H1 (cell line): Measurements from ENCODE around the gene PCDHGB6. TPM values are rescaled to one million over a fixed set of nuclear protein-coding genes. Genes with fewer than 3 reads are reported as not detected.

Experiments used
- CTCF ChIA-PET: fragments of 300-600 bp; sonication (Branson Sonifier 250); formaldehyde crosslinking; loops from one replicate; lab custom pipeline; 2021; ENCODE audit not compliant: partially characterized antibody; lab: Charles Lee
- POLR2A ChIA-PET: fragments of 300-600 bp; sonication (Branson Sonifier 250); formaldehyde crosslinking; loops from one replicate; lab custom pipeline; 2021; ENCODE audit warnings: inconsistent platforms; ENCODE audit not compliant: partially characterized antibody; lab: Charles Lee
- DNase-seq, 2 experiments: peaks; one replicate each; pipeline versions ENCODE4 v3.0.0 to v3.0.0-alpha.2; 2010 to 2022; ENCODE audit warnings: low spot score in 2 of 2, low read depth in 1 of 2, mixed read lengths in 1 of 2
- FAIRE-seq: peaks from 2 replicates; lab custom pipeline; 2011; peaks lifted over from hg19 to GRCh38; lab: Jason Lieb, UNC
- H2AFZ ChIP-seq: 2 replicates; pipeline ENCODE4 v1.8.1; 2012; ENCODE audit warnings: low read length, inconsistent platforms
- H2AK5ac ChIP-seq: 2 replicates; pipeline ENCODE4 v1.6.1; 2013; ENCODE audit warnings: low read depth, low read length
- H2BK120ac ChIP-seq: replicated peaks from 2 replicates; pipeline ENCODE3; 2013; ENCODE audit warnings: low read depth, low read length, inconsistent platforms
- H2BK12ac ChIP-seq: 2 replicates; pipeline ENCODE4 v1.6.1; 2013; ENCODE audit warnings: low read depth, low read length
- H2BK15ac ChIP-seq: 2 replicates; pipeline ENCODE4 v1.6.1; 2013; ENCODE audit warnings: low read length
- H2BK20ac ChIP-seq: 2 replicates; pipeline ENCODE4 v1.6.1; 2013; ENCODE audit warnings: low read length
- H2BK5ac ChIP-seq: 2 replicates; pipeline ENCODE4 v1.6.1; 2013; ENCODE audit warnings: low read depth, low read length
- H3K14ac ChIP-seq: 2 replicates; pipeline ENCODE4 v1.6.1; 2013; ENCODE audit warnings: inconsistent platforms; ENCODE audit not compliant: insufficient read length
- H3K18ac ChIP-seq: 2 replicates; pipeline ENCODE4 v1.6.1; 2013; ENCODE audit warnings: low read length; ENCODE audit errors: extremely low read depth
- H3K23ac ChIP-seq: 2 replicates; pipeline ENCODE4 v1.6.1; 2013; ENCODE audit warnings: inconsistent platforms; ENCODE audit not compliant: insufficient read length
- H3K23me2 ChIP-seq: 2 replicates; pipeline ENCODE4 v1.6.1; 2013; ENCODE audit warnings: low read depth, low read length
- H3K27ac ChIP-seq: 2 replicates; pipeline ENCODE4 v1.6.1; 2011; ENCODE audit warnings: low read depth, low read length, inconsistent platforms
- H3K27me3 ChIP-seq, 4 experiments: replicated peaks in 1 of 4; 1 replicate in 1 of 4; 2 replicates in 3 of 4; pipeline versions ENCODE4 v1.6.1 to v1.8.1; 2011 to 2013; ENCODE audit warnings: low read length in 3 of 4, mild to moderate bottlenecking in 3 of 4, inconsistent platforms in 2 of 4, mixed read lengths in 2 of 4, moderate library complexity in 1 of 4; ENCODE audit not compliant: control insufficient read depth in 3 of 4, insufficient read depth in 3 of 4; ENCODE audit errors: extremely low read depth in 1 of 4
- H3K36me3 ChIP-seq, 4 experiments: 2 replicates each; pipeline versions ENCODE4 v1.6.1 to v1.8.1; 2011 to 2013; ENCODE audit warnings: mild to moderate bottlenecking in 4 of 4, low read length in 3 of 4, moderate library complexity in 2 of 4, control low read depth in 1 of 4, inconsistent platforms in 1 of 4; ENCODE audit not compliant: insufficient read depth in 4 of 4, control insufficient read depth in 2 of 4
- H3K4ac ChIP-seq: replicated peaks from 2 replicates; pipeline ENCODE3; 2013; ENCODE audit warnings: low read length, low read depth, mixed read lengths, inconsistent platforms; ENCODE audit not compliant: insufficient read length
- H3K4me1 ChIP-seq, 4 experiments: replicated peaks in 1 of 4; 1 replicate in 1 of 4; 2 replicates in 3 of 4; pipeline versions ENCODE4 v1.6.1 to v1.8.1; 2011 to 2013; ENCODE audit warnings: low read length in 3 of 4, inconsistent platforms in 2 of 4, mixed read lengths in 1 of 4; ENCODE audit not compliant: insufficient read depth in 4 of 4, control insufficient read depth in 3 of 4
- H3K4me2 ChIP-seq, 2 experiments: 2 replicates each; pipeline versions ENCODE4 v1.6.1 to v1.8.1; 2011 to 2013; ENCODE audit warnings: low read depth in 2 of 2, low read length in 2 of 2, control low read depth in 1 of 2, inconsistent platforms in 1 of 2, mild to moderate bottlenecking in 1 of 2; ENCODE audit not compliant: insufficient read depth in 1 of 2
- H3K4me3 ChIP-seq, 4 experiments: fragments of 200-600, 300-600 bp in 1 of 4; sonication (generic), shearing (Covaris generic), sonication (Bioruptor Twin) in 1 of 4; 2 replicates each; pipeline versions ENCODE4 v1.5.1 to v1.8.1; 2011 to 2016; ENCODE audit warnings: low read length in 4 of 4, low read depth in 3 of 4, control low read depth in 2 of 4, inconsistent platforms in 2 of 4, mild to moderate bottlenecking in 2 of 4, mixed read lengths in 1 of 4, moderate library complexity in 1 of 4; ENCODE audit not compliant: insufficient read depth in 2 of 4; ENCODE audit errors: extremely low read depth in 1 of 4
- H3K56ac ChIP-seq: replicated peaks from 2 replicates; pipeline ENCODE3; 2013; ENCODE audit warnings: low read depth, mild to moderate bottlenecking, mixed read lengths, low read length, inconsistent platforms; ENCODE audit not compliant: insufficient read length
- H3K79me1 ChIP-seq: 2 replicates; pipeline ENCODE4 v1.6.1; 2013; ENCODE audit warnings: low read depth, low read length, control low read depth
- H3K79me2 ChIP-seq, 2 experiments: 2 replicates each; pipeline versions ENCODE4 v1.6.1 to v1.8.1; 2012 to 2013; ENCODE audit warnings: low read length in 2 of 2, mild to moderate bottlenecking in 2 of 2, inconsistent platforms in 1 of 2; ENCODE audit not compliant: insufficient read depth in 2 of 2, control insufficient read depth in 1 of 2
- H3K9ac ChIP-seq, 4 experiments: replicated peaks in 1 of 4; 1 replicate in 1 of 4; 2 replicates in 3 of 4; pipeline versions ENCODE4 v1.6.1 to v1.8.1; 2011 to 2013; ENCODE audit warnings: low read depth in 3 of 4, low read length in 3 of 4, control low read depth in 2 of 4, mild to moderate bottlenecking in 2 of 4, moderate library complexity in 2 of 4, inconsistent platforms in 1 of 4; ENCODE audit errors: extremely low read depth in 1 of 4
- H3K9me3 ChIP-seq, 2 experiments: 2 replicates each; pipeline versions ENCODE4 v1.6.1 to v1.8.1; 2012 to 2013; ENCODE audit warnings: mild to moderate bottlenecking in 2 of 2, moderate library complexity in 2 of 2, control low read depth in 1 of 2, inconsistent platforms in 1 of 2, low read depth in 1 of 2, low read length in 1 of 2, mixed read lengths in 1 of 2; ENCODE audit not compliant: insufficient read depth in 2 of 2
- H4K20me1 ChIP-seq, 2 experiments: replicated peaks in 1 of 2; 2 replicates each; pipeline versions ENCODE3 to v1.8.1; 2011 to 2013; ENCODE audit warnings: inconsistent platforms in 2 of 2, low read length in 2 of 2, mild to moderate bottlenecking in 1 of 2; ENCODE audit not compliant: insufficient read depth in 2 of 2, control insufficient read depth in 1 of 2
- H4K5ac ChIP-seq: 2 replicates; pipeline ENCODE4 v1.6.1; 2013; ENCODE audit warnings: low read length, low read depth, mixed read lengths, inconsistent platforms; ENCODE audit not compliant: insufficient read length
- H4K8ac ChIP-seq: 2 replicates; pipeline ENCODE4 v1.8.0; 2013; ENCODE audit warnings: mild to moderate bottlenecking, moderate library complexity, low read length, inconsistent platforms; ENCODE audit not compliant: insufficient read depth; ENCODE audit errors: extremely low read depth
- H4K91ac ChIP-seq: replicated peaks from 2 replicates; pipeline ENCODE3; 2013; ENCODE audit warnings: low read length, mixed read lengths, inconsistent platforms; ENCODE audit not compliant: insufficient read length
- CBX8 ChIP-seq: fragments of 300-800, 300-1000 bp; sonication (generic); IDR thresholded peaks from 2 replicates; pipeline ENCODE4 v1.7.1; 2016; ENCODE audit warnings: low read depth, low read length, borderline replicate concordance
- EP300 ChIP-seq, 2 experiments: IDR thresholded peaks; 1 replicate in 1 of 2; 2 replicates in 1 of 2; pipeline ENCODE4 v1.6.1; 2011 to 2012; ENCODE audit warnings: low read depth in 2 of 2, low read length in 2 of 2, mild to moderate bottlenecking in 2 of 2, borderline replicate concordance in 1 of 2, inconsistent platforms in 1 of 2, moderate library complexity in 1 of 2
- GABPA ChIP-seq: IDR thresholded peaks from 2 replicates; pipeline ENCODE4 v1.6.1; 2011; ENCODE audit warnings: mild to moderate bottlenecking, low read length, moderate library complexity, borderline replicate concordance; ENCODE audit not compliant: insufficient read depth
- GTF2F1 ChIP-seq: IDR thresholded peaks from 2 replicates; pipeline ENCODE4 v1.6.1; 2012; ENCODE audit warnings: low read depth, low read length, improper control_type of control experiment, borderline replicate concordance
- RAD21 ChIP-seq, 2 experiments: IDR thresholded peaks in 1 of 2; conservative IDR thresholded peaks in 1 of 2; 2 replicates each; pipeline ENCODE4 v1.6.1; 2011; ENCODE audit warnings: low read depth in 2 of 2, low read length in 2 of 2, improper control_type of control experiment in 1 of 2, inconsistent platforms in 1 of 2, mild to moderate bottlenecking in 1 of 2, moderate library complexity in 1 of 2
- TBP ChIP-seq: IDR thresholded peaks from 2 replicates; pipeline ENCODE4 v1.6.1; 2011; ENCODE audit warnings: low read depth, low read length, improper control_type of control experiment
- TEAD4 ChIP-seq: IDR thresholded peaks from 2 replicates; pipeline ENCODE4 v1.6.1; 2012; ENCODE audit warnings: low read depth, low read length, inconsistent platforms, mixed read lengths
- WGBS, 2 experiments: shearing (Covaris generic) in 1 of 2; methylation state at CpG; one replicate each; pipeline versions ENCODE4 v1.1.6 to v1.1.7; 2013 to 2015; ENCODE audit warnings: low lambda C conversion rate in 2 of 2, mixed read lengths in 2 of 2, inconsistent platforms in 1 of 2, low coverage in 1 of 2, missing lambda C conversion rate in 1 of 2; ENCODE audit not compliant: insufficient replicate concordance in 2 of 2, insufficient coverage in 1 of 2, insufficient read length in 1 of 2; ENCODE audit errors: extremely low coverage in 1 of 2, missing lambda C conversion rate in 1 of 2; 5-methylcytosine and 5-hydroxymethylcytosine counted together
- polyA plus RNA-seq, 7 experiments: library from polyadenylated mRNA; depleted of rRNA in 3 of 7; stranded (reverse) in 5 of 7; unstranded in 2 of 7; fragments of >200 nt in 5 of 7; fragments of 200-250 nt in 2 of 7; gene quantifications; 1 replicate in 5 of 7; 2 replicates in 1 of 7; 4 replicates in 1 of 7; pipeline versions ENCODE4 v1.2.1 to v1.2.3, GENCODE V29; 2011 to 2013; ENCODE audit warnings: missing spikeins in 2 of 7, mixed read lengths in 2 of 7
- total RNA-seq: library from RNA; stranded (reverse); fragmentation: NEBNext Ultra II Directional; extraction: Animal tissue kit (Norgen Biotek cat#: 25700); gene quantifications from 2 replicates; pipeline ENCODE4 v1.2.1, GENCODE V29; 2021

The PCDHGB6 gene
- total and polyA plus RNA-seq, 2 of the 8 experiments (the other 6 are each of a cell fraction or from before 2014, with no cell fraction given) = 3.4 to 4.1 TPM

GRCh38 chr5:141439411-141440141 lies 31.8 kb downstream of the PCDHGB6 start:
- no peak for TF ChIP-seq CBX8
- TF ChIP-seq GABPA = no peak
- no peak for TF ChIP-seq EP300 (IDR thresholded peaks at IDR 0.05; ENCODE audit: borderline replicate concordance in 1 of 2, low read depth in 2 of 2, low read length in 2 of 2)
- TF ChIP-seq GTF2F1 = no peak
- TF ChIP-seq TBP = no peak
- no peak for TF ChIP-seq TEAD4
- peak in 1 of 2 experiments; percentile 33; a peak in 2 of 4 replicates for TF ChIP-seq RAD21 (IDR thresholded peaks at IDR 0.05 in 1 of 2, conservative IDR thresholded peaks at IDR 0.05 in 1 of 2; ENCODE audit: low read depth in 2 of 2, low read length in 2 of 2)
- CTCF ChIA-PET = interaction anchor here (0.6 to 4.9 kb wide), 27 partner anchors 9 to 226 kb away, joined by 3 to 22 read pairs (median 4); partner anchors contain the start of genes PCDHB13, PCDHGA10, PCDHGA11 and PCDHGA12
- H2BK12ac ChIP-seq = no peak overlapping the region

More at GRCh38 chr5:141439411-141440141, 31.8 kb downstream of the PCDHGB6 start:
- Histone ChIP-seq H3K23me2 (no peaks in the 10 kb centered on the region), H3K4me1 (no peaks in the 10 kb centered on the region), H2AFZ (no peak overlapping the region), H2BK5ac (no peak overlapping the region), H3K4ac (no peak overlapping the region), H3K79me2 (no peaks in the 10 kb centered on the region), H2AK5ac (no peak overlapping the region), H3K23ac (no peak overlapping the region), H3K9ac (no peak overlapping the region), H3K4me2 (no peak overlapping the region), H4K5ac (no peak overlapping the region), H3K4me3 (no peak overlapping the region), H4K8ac (no peak overlapping the region), H3K18ac (no peak overlapping the region), H2BK15ac (no peak overlapping the region), H3K79me1 (no peaks in the 10 kb centered on the region), H3K36me3 (no peaks in the 10 kb centered on the region), H3K27me3 (no peaks in the 10 kb centered on the region), H3K27ac (no peak overlapping the region), H4K91ac (no peak overlapping the region), H3K14ac (no peak overlapping the region), H2BK120ac (no peak overlapping the region), H3K9me3 (peaks cover 2 to 6% of the 10 kb centered on the region in 2 experiments; a peak in 1 of 4 replicates), H4K20me1 (peaks cover 0 to 2% of the 10 kb centered on the region in 2 experiments), H2BK20ac (no peak overlapping the region), H3K56ac (no peak overlapping the region)
- DNase-seq (no peak), FAIRE-seq (no peak)
- POLR2A ChIA-PET = interaction anchor here (0.9 to 1.0 kb wide), 2 partner anchors 70 to 195 kb away, joined by 3 to 6 read pairs; partner anchors contain the start of gene PCDHB15
- WGBS, 2 experiments = 81% methylated on average over 10 of the region's 10 CpGs; no CpG with 5 or more reads in 1 of the 2 experiments
